IPS-18c (cell line): ENCODE results near the gene TBC1D16.
"Not testable (repeated sequence)": the region's sequence is repeated elsewhere in the genome, so short reads cannot be mapped to it uniquely, and the experiment has no call there.

Experiments
- H3K4me3 ChIP-seq: 2 replicates; pipeline ENCODE4 v1.7.0; 2013; ENCODE audit warnings: low read depth, mild to moderate bottlenecking, low read length, moderate library complexity; ENCODE audit not compliant: insufficient read depth
- H3K9me3 ChIP-seq: one replicate; pipeline ENCODE4 v1.6.1; 2013; ENCODE audit warnings: mild to moderate bottlenecking, low read length, moderate library complexity; ENCODE audit not compliant: control insufficient read depth, insufficient read depth

TBC1D16 gene

DNA sequence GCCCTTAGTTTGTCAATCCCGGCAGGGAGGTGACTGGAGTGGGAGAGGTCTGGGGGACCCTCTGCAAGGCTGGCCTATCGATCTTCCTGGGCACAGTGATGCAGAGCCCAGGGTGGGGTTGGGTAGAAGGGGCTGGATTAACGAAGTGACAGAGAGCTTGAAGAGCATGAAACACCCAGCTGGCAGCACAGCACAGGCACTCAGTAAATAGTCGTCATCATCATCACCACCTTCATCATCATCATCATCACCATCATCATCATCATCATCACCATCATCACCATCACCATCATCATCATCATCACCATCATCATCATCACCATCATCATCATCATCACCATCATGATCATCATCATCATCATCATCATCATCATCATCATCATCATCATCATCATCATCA is 142.2 kb downstream of the TBC1D16 start:
- not testable (repeated sequence) for H3K4me3 ChIP-seq, H3K9me3 ChIP-seq

- no peaks in the 10 kb centered on the region for H3K9me3 ChIP-seq
- H3K4me3 ChIP-seq, result no peak overlapping the region
Measured at GRCh38 chr17:79892457-79893241, 143.0 kb downstream of the TBC1D16 start.

- Histone ChIP-seq H3K4me3 (no peak overlapping the region), H3K9me3 (no peaks in the 10 kb centered on the region)
Measured at GRCh38 chr17:79891113-79891730, 144.4 kb downstream of the TBC1D16 start.

GRCh38 chr17:79890706-79891105 is 145.0 kb downstream of the TBC1D16 start:
- no peak overlapping the region for H3K4me3 ChIP-seq
- H3K9me3 ChIP-seq, result no peaks in the 10 kb centered on the region

DNA sequence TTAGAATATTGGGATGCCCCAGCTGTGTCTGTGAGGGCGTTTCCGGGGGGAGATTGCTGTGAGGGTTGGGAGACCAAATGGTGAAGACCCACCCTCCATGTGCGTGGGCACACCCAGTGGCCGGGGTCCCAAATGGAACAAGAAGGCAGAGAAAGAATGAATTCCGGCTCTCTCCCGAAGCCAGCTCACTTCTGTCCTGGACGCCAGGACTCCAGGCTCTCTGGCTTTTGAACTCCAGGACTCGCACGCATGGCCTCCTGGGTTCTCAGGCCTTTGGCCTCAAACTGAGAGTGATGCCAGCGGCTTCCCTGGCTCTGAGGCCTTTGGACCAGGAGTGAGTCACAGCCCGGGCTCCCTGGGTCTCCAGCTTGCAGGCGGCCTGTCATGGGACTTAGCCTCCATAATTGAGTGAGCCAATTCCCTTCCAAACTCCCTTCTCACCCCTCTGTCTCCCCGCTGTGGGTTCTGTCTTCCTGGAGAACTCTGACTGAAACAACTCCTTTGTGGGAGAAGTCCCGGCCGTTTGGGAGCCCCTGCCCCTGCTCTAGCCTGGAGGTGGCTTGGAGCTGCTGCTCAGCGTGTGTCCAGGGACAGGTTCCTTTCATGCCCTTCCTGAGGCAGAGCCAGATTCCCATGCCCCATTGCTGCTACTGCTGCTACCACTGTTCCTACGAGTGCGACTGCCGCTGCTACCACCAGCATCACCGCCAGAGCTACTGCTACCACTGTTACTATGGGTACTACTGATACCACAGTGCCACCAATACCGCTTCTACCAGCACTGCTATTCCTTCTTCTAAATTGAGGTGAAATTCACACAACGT is 146.6 kb downstream of the TBC1D16 start:
- Histone ChIP-seq H3K9me3 (no peaks in the 10 kb centered on the region), H3K4me3 (no peak overlapping the region)

GRCh38 chr17:79888009-79888540 is 147.6 kb downstream of the TBC1D16 start:
- Histone ChIP-seq H3K4me3 (no peak overlapping the region), H3K9me3 (no peaks in the 10 kb centered on the region)

DNA sequence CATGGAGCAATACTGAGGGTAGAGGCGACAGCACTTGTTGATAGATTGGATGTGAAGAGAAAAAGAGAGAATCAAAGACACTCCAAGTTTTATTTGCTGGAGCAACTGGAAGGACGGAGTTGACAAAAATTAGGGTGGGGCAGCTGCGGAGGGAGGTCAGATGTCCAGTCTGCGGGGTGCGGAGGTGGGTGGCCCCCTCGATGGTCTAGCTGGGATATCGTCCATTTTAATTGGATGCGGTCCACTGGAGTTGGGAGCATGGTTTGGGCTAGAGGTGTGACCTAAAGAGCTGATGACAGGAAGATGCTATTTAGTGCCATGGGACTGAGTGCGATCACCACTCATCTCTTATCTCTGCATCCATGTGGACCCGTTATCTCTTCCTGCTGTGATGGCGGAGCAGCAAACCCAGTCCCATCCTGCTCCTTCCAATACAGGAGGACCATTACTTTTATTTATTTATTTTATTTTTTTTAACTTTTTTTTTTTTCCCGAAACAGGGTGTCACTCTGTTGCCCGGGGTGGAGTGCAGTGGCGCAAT is 148.2 kb downstream of the TBC1D16 start:
- Histone ChIP-seq H3K9me3 (no peaks in the 10 kb centered on the region), H3K4me3 (no peak overlapping the region)

DNA sequence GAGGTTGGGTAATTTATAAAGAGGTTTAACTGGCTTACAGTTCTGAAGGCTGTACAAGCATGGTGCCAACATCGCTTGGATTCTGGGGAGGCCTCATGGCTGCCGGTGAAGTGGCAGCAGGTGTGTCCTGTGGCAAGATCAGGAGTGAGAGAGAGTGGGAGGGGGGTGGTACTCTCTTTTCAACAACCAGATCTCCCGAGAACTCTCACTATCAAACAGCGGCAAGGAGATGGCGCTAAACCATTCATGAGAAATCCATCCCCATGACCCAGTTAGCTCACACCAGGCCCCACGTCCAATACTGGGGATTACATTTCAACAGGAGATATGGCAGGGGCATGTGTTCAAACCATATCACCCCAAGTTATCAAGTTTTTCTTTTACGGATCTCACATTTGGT is 152.5 kb downstream of the TBC1D16 start:
- no peak overlapping the region for H3K4me3 ChIP-seq
- H3K9me3 ChIP-seq, result no peaks in the 10 kb centered on the region
